SK-N-SH (cell line): ENCODE data around the gene FN3K. TPM values are rescaled to one million over a fixed set of nuclear protein-coding genes. Genes with fewer than 3 reads are reported as not detected.
A peak's percentile ranks its signal among the peaks of the same experiment; 100 is the strongest.

Experiments used
- CHD2 ChIP-seq: fragments of 150-350 bp; IDR thresholded peaks from 2 replicates; pipeline ENCODE4 v1.6.1; 2018; ENCODE audit warnings: low read length; ENCODE audit not compliant: partially characterized antibody
- FOSL2 ChIP-seq: IDR thresholded peaks from 2 replicates; pipeline ENCODE4 v1.4.0; 2012; ENCODE audit warnings: low read depth, mild to moderate bottlenecking, moderate library complexity, borderline replicate concordance
- FOXJ3 ChIP-seq: sonication (generic); formaldehyde crosslinking; IDR thresholded peaks from 2 replicates; pipeline ENCODE4 v1.5.1; 2020; ENCODE audit warnings: mild to moderate bottlenecking, missing genetic modification reagents
- GABPA ChIP-seq: IDR thresholded peaks from 2 replicates; pipeline ENCODE4 v1.4.0; 2012; ENCODE audit warnings: low read depth, mild to moderate bottlenecking
- GATA2 ChIP-seq: sonication (generic); formaldehyde crosslinking; IDR thresholded peaks from 2 replicates; pipeline ENCODE4 v1.5.0; 2020; ENCODE audit warnings: mild to moderate bottlenecking, missing genetic modification reagents
- IRF3 ChIP-seq: fragments of 150-350 bp; IDR thresholded peaks from 2 replicates; pipeline ENCODE4 v1.6.1; 2016; ENCODE audit warnings: mild to moderate bottlenecking, low read depth, low read length
- JUND ChIP-seq: IDR thresholded peaks from 2 replicates; pipeline ENCODE4 v1.4.0; 2012
- MAX ChIP-seq: IDR thresholded peaks from 2 replicates; pipeline ENCODE4 v1.4.0; 2012; ENCODE audit warnings: low read depth
- MEF2A ChIP-seq: IDR thresholded peaks from 2 replicates; pipeline ENCODE4 v1.4.0; 2012; ENCODE audit warnings: low read depth, borderline replicate concordance
- MXI1 ChIP-seq: IDR thresholded peaks from 2 replicates; pipeline ENCODE4 v1.6.1; 2012; ENCODE audit warnings: mild to moderate bottlenecking, low read depth, low read length, improper control_type of control experiment
- PBX3 ChIP-seq: IDR thresholded peaks from 2 replicates; pipeline ENCODE4; 2012
- POLR2AphosphoS5 ChIP-seq: IDR thresholded peaks from 2 replicates; pipeline ENCODE4 v1.6.1; 2012; ENCODE audit warnings: low read depth, low read length
- RAD21 ChIP-seq: IDR thresholded peaks from 2 replicates; pipeline ENCODE4 v1.6.1; 2012; ENCODE audit warnings: mild to moderate bottlenecking, low read length
- REST ChIP-seq: IDR thresholded peaks from 2 replicates; pipeline ENCODE4 v1.6.1; 2012; ENCODE audit warnings: mild to moderate bottlenecking, low read depth, low read length, moderate library complexity
- SIN3A ChIP-seq: IDR thresholded peaks from 2 replicates; pipeline ENCODE4 v1.6.1; 2012; ENCODE audit warnings: low read depth, mild to moderate bottlenecking, low read length, moderate library complexity, borderline replicate concordance
- TEAD4 ChIP-seq: IDR thresholded peaks from 2 replicates; pipeline ENCODE4 v1.4.0; 2012; ENCODE audit warnings: mild to moderate bottlenecking, borderline replicate concordance; ENCODE audit not compliant: insufficient read depth
- USF1 ChIP-seq: IDR thresholded peaks from 2 replicates; pipeline ENCODE4 v1.4.0; 2012; ENCODE audit warnings: low read depth, borderline replicate concordance
- USF2 ChIP-seq: fragments of 150-350 bp; IDR thresholded peaks from 2 replicates; pipeline ENCODE4 v1.6.1; 2017; ENCODE audit warnings: antibody characterized with exemption, low read length, low read depth, borderline replicate concordance
- polyA plus RNA-seq, 3 experiments: library from polyadenylated mRNA; depleted of rRNA; stranded (reverse); fragments of >200 nt; gene quantifications; 2 replicates each; pipeline ENCODE4 v1.2.3, GENCODE V29; 2012

The FN3K gene
- polyA plus RNA-seq, 1 of the 3 experiments (the other 2 are of a cell fraction), result 9.9 TPM

GRCh38 chr17:82751571-82752370 lies 16.4 kb downstream of the FN3K start, which contains the start of gene TBCD (continued):
- no peak for TF ChIP-seq USF2
- no peak for TF ChIP-seq JUND
- peak; percentile 99 for TF ChIP-seq MXI1
- no peak for TF ChIP-seq TEAD4
- no peak for TF ChIP-seq FOSL2
- TF ChIP-seq USF1, result peak; percentile 73; the same call in 1 of the 2 replicates
- no peak for TF ChIP-seq RAD21
- TF ChIP-seq REST, result peak; percentile 60; the same call in 1 of the 2 replicates
- TF ChIP-seq GATA2 (CRISPR knock-in tag), result no peak
- peak; percentile 91 for TF ChIP-seq MAX
- peak; percentile 12; the same call in 1 of the 2 replicates for TF ChIP-seq PBX3
- TF ChIP-seq SIN3A, result peak; percentile 87
- no peak for TF ChIP-seq FOXJ3 (CRISPR knock-in tag)
- no peak for TF ChIP-seq IRF3
- peak; percentile 54; the same call in 1 of the 2 replicates for TF ChIP-seq POLR2AphosphoS5
- peak; percentile 88 for TF ChIP-seq CHD2
- TF ChIP-seq GABPA, result no peak
- TF ChIP-seq MEF2A, result no peak
